ENCODE data around the gene SSBP2.
"Not testable (repeated sequence)": the region's sequence is repeated elsewhere in the genome, so short reads cannot be mapped to it uniquely, and the experiment has no call there.

SSBP2 gene

GRCh38 chr5:81660624-81661023 is 90.3 kb downstream of the SSBP2 start:
- DNase-seq (ENCODE audit: low read depth) = not testable (repeated sequence)

- DNase-seq (ENCODE audit: low read depth) = peak; percentile 2
Observed at GRCh38 chr5:81657386-81657785, 93.5 kb downstream of the SSBP2 start.

- no peak for DNase-seq (ENCODE audit: low read depth)
Observed at GRCh38 chr5:81656783-81657182, 94.1 kb downstream of the SSBP2 start.

GRCh38 chr5:81650987-81651386 is 99.9 kb downstream of the SSBP2 start:
- no peak for DNase-seq (ENCODE audit: low read depth)

GRCh38 chr5:81646469-81646995 is 104.4 kb downstream of the SSBP2 start:
- no peak for DNase-seq (ENCODE audit: low read depth)

GRCh38 chr5:81642210-81642609 is 108.7 kb downstream of the SSBP2 start:
- no peak for DNase-seq (ENCODE audit: low read depth)

GRCh38 chr5:81639556-81639955 is 111.3 kb downstream of the SSBP2 start:
- DNase-seq (ENCODE audit: low read depth) = peak; percentile 48

- no peak for DNase-seq (ENCODE audit: low read depth)
Observed at GRCh38 chr5:81638471-81638870, 112.4 kb downstream of the SSBP2 start.

- no peak for DNase-seq (ENCODE audit: low read depth)
Observed at GRCh38 chr5:81633891-81634290, 117.0 kb downstream of the SSBP2 start.

- DNase-seq (ENCODE audit: low read depth) = no peak
Observed at GRCh38 chr5:81633471-81633870, 117.4 kb downstream of the SSBP2 start.

GRCh38 chr5:81632679-81633078 is 118.2 kb downstream of the SSBP2 start:
- no peak for DNase-seq (ENCODE audit: low read depth)

- no peak for DNase-seq (ENCODE audit: low read depth)
Observed at GRCh38 chr5:81631621-81632020, 119.3 kb downstream of the SSBP2 start.

- DNase-seq (ENCODE audit: low read depth) = no peak
Observed at GRCh38 chr5:81631124-81631523, 119.8 kb downstream of the SSBP2 start.

GRCh38 chr5:81630684-81631083 is 120.2 kb downstream of the SSBP2 start:
- DNase-seq (ENCODE audit: low read depth) = no peak

GRCh38 chr5:81629986-81630385 is 120.9 kb downstream of the SSBP2 start:
- DNase-seq (ENCODE audit: low read depth) = no peak

- DNase-seq (ENCODE audit: low read depth) = not testable (repeated sequence)
Observed at GRCh38 chr5:81628061-81628460, 122.8 kb downstream of the SSBP2 start.

- DNase-seq (ENCODE audit: low read depth) = peak; percentile 93
Observed at GRCh38 chr5:81626524-81626923, 124.4 kb downstream of the SSBP2 start.

- DNase-seq (ENCODE audit: low read depth) = no peak
Observed at GRCh38 chr5:81609810-81610375, 141.0 kb downstream of the SSBP2 start.

- DNase-seq (ENCODE audit: low read depth) = no peak
Observed at GRCh38 chr5:81608976-81609375, 141.9 kb downstream of the SSBP2 start.

- no peak for DNase-seq (ENCODE audit: low read depth)
Observed at GRCh38 chr5:81607693-81608092, 143.2 kb downstream of the SSBP2 start.

- DNase-seq (ENCODE audit: low read depth) = no peak
Observed at GRCh38 chr5:81606150-81606549, 144.7 kb downstream of the SSBP2 start.

GRCh38 chr5:81605299-81605698 is 145.6 kb downstream of the SSBP2 start:
- DNase-seq (ENCODE audit: low read depth) = no peak

GRCh38 chr5:81604193-81604592 is 146.7 kb downstream of the SSBP2 start:
- DNase-seq (ENCODE audit: low read depth) = no peak

GRCh38 chr5:81601919-81602318 is 149.0 kb downstream of the SSBP2 start:
- DNase-seq (ENCODE audit: low read depth) = peak; percentile 54

Measured in ELR (cell line).